ENCODE data around the gene CNPY1. TPM values are rescaled to one million over a fixed set of nuclear protein-coding genes. Genes with fewer than 3 reads are reported as not detected.

Gene CNPY1
- total RNA-seq, 2 donors from 2014 or later, result not detected

DNA sequence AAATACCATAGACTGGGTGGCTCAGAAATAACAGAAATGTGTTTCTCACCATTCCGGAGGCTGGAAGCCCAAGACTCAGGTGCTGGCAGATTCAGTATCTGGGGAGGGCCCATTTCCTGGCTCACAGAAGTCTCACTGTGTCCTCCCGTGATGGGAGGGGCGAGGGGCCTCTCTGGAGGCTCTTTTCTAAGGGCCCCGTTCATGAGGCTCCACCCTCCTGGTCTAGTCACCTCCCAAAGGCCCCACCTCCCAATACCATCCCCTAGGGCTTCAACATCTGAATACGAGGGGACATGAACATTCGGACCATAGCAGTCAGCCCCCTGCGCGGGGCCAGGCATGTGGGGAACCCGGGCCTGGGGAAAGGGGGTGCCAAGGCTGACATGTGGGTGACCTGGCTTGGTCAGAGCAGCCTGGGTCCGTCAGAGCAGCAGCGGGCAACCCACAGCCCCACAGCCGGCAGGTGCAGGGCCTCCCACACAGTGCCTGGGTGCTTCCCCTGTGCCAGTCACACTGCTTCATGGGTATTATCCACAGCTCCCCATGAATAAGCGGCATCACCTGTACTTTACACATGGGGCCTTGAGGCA is 13.3 kb upstream of the CNPY1 start:
- H3K4me1 ChIP-seq (replicated peaks), result no peaks in the 10 kb centered on the region
- H3K36me3 ChIP-seq, result no peaks in the 10 kb centered on the region
- no peak overlapping the region for H3K4me3 ChIP-seq
- no peak for TF ChIP-seq POLR2A (IDR thresholded peaks at IDR 0.05)
- TF ChIP-seq, protein P1, sequence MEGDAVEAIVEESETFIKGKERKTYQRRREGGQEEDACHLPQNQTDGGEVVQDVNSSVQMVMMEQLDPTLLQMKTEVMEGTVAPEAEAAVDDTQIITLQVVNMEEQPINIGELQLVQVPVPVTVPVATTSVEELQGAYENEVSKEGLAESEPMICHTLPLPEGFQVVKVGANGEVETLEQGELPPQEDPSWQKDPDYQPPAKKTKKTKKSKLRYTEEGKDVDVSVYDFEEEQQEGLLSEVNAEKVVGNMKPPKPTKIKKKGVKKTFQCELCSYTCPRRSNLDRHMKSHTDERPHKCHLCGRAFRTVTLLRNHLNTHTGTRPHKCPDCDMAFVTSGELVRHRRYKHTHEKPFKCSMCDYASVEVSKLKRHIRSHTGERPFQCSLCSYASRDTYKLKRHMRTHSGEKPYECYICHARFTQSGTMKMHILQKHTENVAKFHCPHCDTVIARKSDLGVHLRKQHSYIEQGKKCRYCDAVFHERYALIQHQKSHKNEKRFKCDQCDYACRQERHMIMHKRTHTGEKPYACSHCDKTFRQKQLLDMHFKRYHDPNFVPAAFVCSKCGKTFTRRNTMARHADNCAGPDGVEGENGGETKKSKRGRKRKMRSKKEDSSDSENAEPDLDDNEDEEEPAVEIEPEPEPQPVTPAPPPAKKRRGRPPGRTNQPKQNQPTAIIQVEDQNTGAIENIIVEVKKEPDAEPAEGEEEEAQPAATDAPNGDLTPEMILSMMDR (IDR thresholded peaks at IDR 0.05), result no peak
- no peak for TF ChIP-seq POLR2AphosphoS5 (IDR thresholded peaks at IDR 0.05)
- H3K9me3 ChIP-seq, result no peaks in the 10 kb centered on the region
- H3K27ac ChIP-seq, result no peak overlapping the region
- intact Hi-C loops (cut with DNase I), result no loop called here
- WGBS, result 86% methylated on average over 9 of the region's 13 CpGs
- H3K27me3 ChIP-seq (replicated peaks; ENCODE audit: insufficient read depth), result peaks cover 4% of the 10 kb centered on the region
- DNase-seq (ENCODE audit: low spot score), result no peak

DNA sequence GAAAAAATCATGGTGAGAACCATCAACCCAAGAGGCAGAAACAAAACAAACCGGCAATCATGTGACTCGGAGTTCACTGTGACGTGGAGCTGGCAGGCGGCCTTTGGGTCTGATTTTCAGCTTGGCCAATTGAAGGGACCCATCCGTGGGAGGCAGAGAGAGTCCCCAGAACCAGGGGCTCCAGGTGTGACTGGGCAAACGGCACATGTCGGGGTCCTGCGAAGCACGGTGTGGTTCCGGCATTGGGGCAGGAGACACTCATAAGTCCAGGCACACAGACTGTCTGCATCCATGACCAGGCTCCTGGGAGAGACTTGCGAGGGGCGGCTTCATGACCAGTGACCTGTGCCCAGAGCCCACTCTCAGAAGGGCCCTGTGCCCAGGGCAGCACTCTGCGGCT is 12.6 kb upstream of the CNPY1 start:
- Histone ChIP-seq H3K4me1 (replicated peaks) (no peaks in the 10 kb centered on the region), H3K36me3 (no peaks in the 10 kb centered on the region), H3K4me3 (no peak overlapping the region), H3K27me3 (replicated peaks; ENCODE audit: insufficient read depth) (peaks cover 4% of the 10 kb centered on the region), H3K9me3 (no peaks in the 10 kb centered on the region), H3K27ac (no peak overlapping the region)
- TF ChIP-seq, protein P1 (IDR thresholded peaks at IDR 0.05), result no peak
- TF ChIP-seq POLR2A (IDR thresholded peaks at IDR 0.05) (no peak), POLR2AphosphoS5 (IDR thresholded peaks at IDR 0.05) (no peak)
- no peak for DNase-seq (ENCODE audit: low spot score)
- 93% methylated on average over 13 of the region's 13 CpGs for WGBS
- intact Hi-C loops (cut with DNase I), result no loop called here

DNA sequence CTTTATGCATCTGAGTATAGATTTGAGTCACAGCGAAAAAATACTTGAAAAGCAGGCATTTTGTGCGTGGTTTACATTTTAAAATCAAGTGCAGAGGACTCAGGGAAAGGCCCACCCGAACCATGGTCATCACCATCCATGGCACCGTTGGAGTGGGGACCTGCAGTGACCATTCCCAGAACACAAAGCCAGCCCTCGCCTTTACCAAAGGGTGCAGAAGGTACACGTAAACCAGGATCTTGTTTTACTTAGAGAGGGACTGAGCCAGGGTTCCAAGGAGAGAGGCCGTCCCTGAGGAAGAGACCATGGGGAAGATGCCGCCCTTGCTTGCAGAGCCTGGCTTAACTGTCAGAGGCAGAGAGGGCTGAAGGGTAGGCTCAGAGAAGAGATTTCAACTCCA is 12.0 kb upstream of the CNPY1 start:
- Histone ChIP-seq H3K27me3 (replicated peaks; ENCODE audit: insufficient read depth) (peaks cover 4% of the 10 kb centered on the region), H3K36me3 (no peaks in the 10 kb centered on the region), H3K4me3 (no peak overlapping the region), H3K9me3 (no peaks in the 10 kb centered on the region), H3K27ac (no peak overlapping the region), H3K4me1 (replicated peaks) (no peaks in the 10 kb centered on the region)
- intact Hi-C loops (cut with DNase I), result no loop called here
- TF ChIP-seq POLR2AphosphoS5 (IDR thresholded peaks at IDR 0.05) (no peak), POLR2A (IDR thresholded peaks at IDR 0.05) (no peak)
- TF ChIP-seq, protein P1 (IDR thresholded peaks at IDR 0.05), result no peak
- WGBS, result 93% methylated on average over 8 of the region's 8 CpGs
- no peak for DNase-seq (ENCODE audit: low spot score)

GRCh38 chr7:155557778-155558177 is 11.4 kb upstream of the CNPY1 start:
- Histone ChIP-seq H3K27ac (no peak overlapping the region), H3K9me3 (no peaks in the 10 kb centered on the region), H3K4me1 (replicated peaks) (no peaks in the 10 kb centered on the region), H3K36me3 (no peaks in the 10 kb centered on the region), H3K4me3 (no peak overlapping the region), H3K27me3 (replicated peaks; ENCODE audit: insufficient read depth) (peaks cover 4% of the 10 kb centered on the region)
- TF ChIP-seq POLR2AphosphoS5 (IDR thresholded peaks at IDR 0.05) (no peak), POLR2A (IDR thresholded peaks at IDR 0.05) (no peak)
- TF ChIP-seq, protein P1 (IDR thresholded peaks at IDR 0.05), result no peak
- no peak for DNase-seq (ENCODE audit: low spot score)
- 89% methylated on average over 10 of the region's 10 CpGs for WGBS
- intact Hi-C loops (cut with DNase I), result no loop called here

- WGBS, result 72% methylated on average over 9 of the region's 9 CpGs
- no peak for DNase-seq (ENCODE audit: low spot score)
- TF ChIP-seq POLR2A (IDR thresholded peaks at IDR 0.05), result no peak
- TF ChIP-seq, protein P1 (IDR thresholded peaks at IDR 0.05), result no peak
- intact Hi-C loops (cut with DNase I), result no loop called here
- Histone ChIP-seq H3K9me3 (no peaks in the 10 kb centered on the region), H3K27me3 (replicated peaks; ENCODE audit: insufficient read depth) (peaks cover 4% of the 10 kb centered on the region), H3K4me1 (replicated peaks) (no peaks in the 10 kb centered on the region), H3K27ac (no peak overlapping the region), H3K36me3 (no peaks in the 10 kb centered on the region), H3K4me3 (no peak overlapping the region)
Measured at GRCh38 chr7:155556763-155557162, 10.4 kb upstream of the CNPY1 start.
